K562 (cell line): ENCODE measurements around the gene YBX1. TPM values are rescaled to one million over a fixed set of nuclear protein-coding genes. Genes with fewer than 3 reads are reported as not detected.
A peak's percentile ranks its signal among the peaks of the same experiment; 100 is the strongest.

ENCODE experiments used
- BDP1 ChIP-seq: IDR thresholded peaks from 3 replicates; pipeline ENCODE4 v1.6.1; 2011; ENCODE audit not compliant: insufficient read length, insufficient read depth
- BRD4 ChIP-seq: fragments of 200-600 bp; sonication (generic); IDR thresholded peaks from 2 replicates; pipeline ENCODE4 v1.6.1; 2017; ENCODE audit warnings: inconsistent platforms
- BRF1 ChIP-seq: IDR thresholded peaks from 3 replicates; pipeline ENCODE4 v1.6.1; 2011; ENCODE audit warnings: borderline replicate concordance, mild to moderate bottlenecking; ENCODE audit not compliant: insufficient read length; ENCODE audit errors: extremely low read depth
- CBFA2T2 ChIP-seq: fragments of 450-650 bp; conservative IDR thresholded peaks from 2 replicates; pipeline ENCODE4 v1.6.1; 2017; ENCODE audit warnings: mild to moderate bottlenecking
- CREBBP ChIP-seq: IDR thresholded peaks from one replicate; pipeline ENCODE4 v1.6.1; 2012; ENCODE audit warnings: low read depth, mild to moderate bottlenecking, control low read depth, inconsistent platforms, low read length
- HDGF ChIP-seq: fragments of 450-650 bp; IDR thresholded peaks from 2 replicates; pipeline ENCODE4 v1.6.1; 2016
- IRF2 ChIP-seq: sonication (generic); formaldehyde crosslinking; IDR thresholded peaks from 2 replicates; pipeline ENCODE4 v1.8.1; 2022; ENCODE audit warnings: mild to moderate bottlenecking, missing genetic modification reagents
- KAT2B ChIP-seq: IDR thresholded peaks from one replicate; pipeline ENCODE4 v1.6.1; 2012; ENCODE audit warnings: low read depth, mild to moderate bottlenecking, control low read depth, inconsistent platforms, low read length, moderate library complexity
- MYC ChIP-seq, 2 experiments: fragments of 250-450 bp in 1 of 2; sonication (Bioruptor Pico) in 1 of 2; IDR thresholded peaks; 2 replicates each; pipeline versions ENCODE4 v1.5.1 to v1.6.1; 2012 to 2021; ENCODE audit warnings: low read depth in 2 of 2, borderline replicate concordance in 1 of 2, improper control_type of control experiment in 1 of 2, low read length in 1 of 2, mild to moderate bottlenecking in 1 of 2, moderate library complexity in 1 of 2
- POLR2AphosphoS2 ChIP-seq: IDR thresholded peaks from 2 replicates; pipeline ENCODE4 v1.6.1; 2012; ENCODE audit warnings: low read length, improper control_type of control experiment
- POLR2B ChIP-seq: fragments of 450-650 bp; IDR thresholded peaks from 2 replicates; pipeline ENCODE4 v1.6.1; 2018; ENCODE audit warnings: low read depth; ENCODE audit not compliant: partially characterized antibody
- PRMT5 ChIP-seq: sonication (generic); formaldehyde crosslinking; IDR thresholded peaks from 2 replicates; pipeline ENCODE4 v1.5.0; 2020; ENCODE audit warnings: missing genetic modification reagents
- PTBP1 ChIP-seq: fragments of 200-400 bp; formaldehyde crosslinking; IDR thresholded peaks from 2 replicates; pipeline ENCODE4 v1.6.1; 2017; ENCODE audit warnings: low read depth, low read length
- RBM17 ChIP-seq: fragments of 200-400 bp; formaldehyde crosslinking; IDR thresholded peaks from 2 replicates; pipeline ENCODE4 v1.6.1; 2017; ENCODE audit warnings: low read depth, mild to moderate bottlenecking, low read length, borderline replicate concordance
- SPI1 ChIP-seq: IDR thresholded peaks from 2 replicates; pipeline ENCODE4 v1.6.1; 2011; ENCODE audit warnings: low read depth, low read length, control low read depth, borderline replicate concordance
- SREBF1 ChIP-seq: fragments of 150-350 bp; IDR thresholded peaks from 2 replicates; pipeline ENCODE4 v1.6.1; 2014; ENCODE audit warnings: antibody characterized with exemption, low read depth, low read length, borderline replicate concordance
- YY1 ChIP-seq, 3 experiments: IDR thresholded peaks; 2 replicates each; pipeline ENCODE4 v1.6.1; 2011; ENCODE audit warnings: low read length in 2 of 3, mild to moderate bottlenecking in 2 of 3, moderate library complexity in 2 of 3, borderline replicate concordance in 1 of 3, control low read depth in 1 of 3, low read depth in 1 of 3; ENCODE audit not compliant: insufficient read depth in 3 of 3, insufficient replicate concordance in 2 of 3, control insufficient read depth in 1 of 3, insufficient read length in 1 of 3; ENCODE audit errors: extremely low read depth in 1 of 3
- ZBTB17 ChIP-seq: fragments of 450-650 bp; formaldehyde crosslinking; IDR thresholded peaks from 2 replicates; pipeline ENCODE4 v1.4.0; 2020; ENCODE audit warnings: mild to moderate bottlenecking
- ZFX ChIP-seq: sonication (generic); formaldehyde crosslinking; IDR thresholded peaks from 2 replicates; pipeline ENCODE4 v1.8.0; 2022; ENCODE audit warnings: mild to moderate bottlenecking, missing genetic modification reagents, moderate library complexity
- ZNF354B ChIP-seq: fragments of 250-450 bp; sonication (Bioruptor Pico); IDR thresholded peaks from 2 replicates; pipeline ENCODE4 v1.4.0; 2020
- ZNF766 ChIP-seq: fragments of 200-800 bp; sonication (Bioruptor generic); conservative IDR thresholded peaks from 2 replicates; pipeline ENCODE4 v1.6.1; 2016; ENCODE audit warnings: missing genetic modification characterization, missing compliant biosample characterization
- polyA plus RNA-seq, 8 experiments: library from polyadenylated mRNA; depleted of rRNA in 4 of 8; stranded (reverse) in 5 of 8; unstranded in 3 of 8; fragments of >200 nt; fragmentation: Nextera tagmentation in 2 of 8; fragmentation: Illumina TruSeq in 1 of 8; extraction: Ambion mirVana in 2 of 8; extraction: Trizol in 1 of 8; gene quantifications; 2 replicates each; pipeline versions ENCODE4 v1.2.1 to v1.2.3, GENCODE V29; 2011 to 2014; ENCODE audit warnings: inconsistent platforms in 1 of 8, missing spikeins in 1 of 8
- total RNA-seq, 7 experiments: library from RNA; depleted of rRNA in 6 of 7; stranded (reverse); fragments of >200 nt in 6 of 7; fragmentation: Illumina TruSeq in 2 of 7; extraction: Trizol in 2 of 7; gene quantifications; 2 replicates each; pipeline versions ENCODE4 v1.2.1 to v1.2.3, GENCODE V29; 2011 to 2021; ENCODE audit warnings: low replicate concordance in 1 of 7
- TF ChIP-seq, protein P1 (sequence below): fragments of 450-650 bp; formaldehyde crosslinking; IDR thresholded peaks from 2 replicates; pipeline ENCODE4 v1.4.0; 2020; ENCODE audit warnings: mild to moderate bottlenecking
- TF ChIP-seq, protein P2 (sequence below): fragments of 250-450 bp; sonication (Bioruptor Pico); IDR thresholded peaks from 2 replicates; pipeline ENCODE4 v1.5.0; 2021
- TF ChIP-seq, protein P3 (sequence below), 2 experiments: fragments of 200-800 bp in 1 of 2; sonication (Bioruptor generic) in 1 of 2; sonication (generic) in 1 of 2; formaldehyde crosslinking in 1 of 2; IDR thresholded peaks in 1 of 2; conservative IDR thresholded peaks in 1 of 2; 2 replicates each; pipeline versions ENCODE4 v1.5.0 to v1.6.1; 2016 to 2020; ENCODE audit warnings: missing compliant biosample characterization in 1 of 2, missing genetic modification characterization in 1 of 2, missing genetic modification reagents in 1 of 2

Gene YBX1
- total and polyA plus RNA-seq, 9 of the 15 experiments (the other 6 are each of a cell fraction or from before 2014, with no cell fraction given), result 363 to 1,955 (median 1,216) TPM

DNA sequence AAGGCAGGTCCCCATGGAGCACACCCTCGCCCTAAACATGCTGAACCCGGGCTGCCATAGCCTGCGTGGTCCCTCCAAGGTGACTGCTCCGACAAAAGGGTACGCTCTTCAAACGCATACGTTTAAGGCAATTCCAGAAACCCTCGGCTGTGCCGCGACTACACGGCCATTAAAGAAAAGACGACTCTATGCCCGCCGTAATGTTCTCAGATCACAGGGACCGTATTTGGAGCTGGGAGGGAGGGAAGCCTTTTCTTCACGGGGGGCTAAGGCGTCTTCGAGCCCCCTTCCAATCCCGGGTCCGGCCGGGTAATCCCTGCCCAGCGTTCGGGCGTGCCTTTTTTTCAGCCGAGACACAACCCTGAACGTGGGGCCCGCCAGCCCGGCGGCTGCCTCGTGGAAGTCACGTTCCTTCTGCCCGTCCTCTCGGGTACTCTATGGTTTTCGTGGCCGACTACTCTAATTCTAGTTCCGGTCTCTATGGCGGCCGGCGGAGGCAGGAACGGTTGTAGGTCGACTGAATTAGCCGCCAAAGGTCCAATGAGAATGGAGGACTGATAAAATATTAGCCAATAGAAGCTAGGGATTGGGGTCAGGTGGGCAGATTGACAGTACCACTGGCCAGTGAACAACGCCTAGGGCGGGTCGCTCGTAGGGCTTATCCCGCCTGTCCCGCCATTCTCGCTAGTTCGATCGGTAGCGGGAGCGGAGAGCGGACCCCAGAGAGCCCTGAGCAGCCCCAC is at the start of gene YBX1 (continued):
- TF ChIP-seq YY1 (IDR thresholded peaks at IDR 0.05; ENCODE audit: borderline replicate concordance in 1 of 3, control insufficient read depth in 1 of 3, extremely low read depth in 1 of 3, insufficient read depth in 3 of 3, insufficient read length in 1 of 3, insufficient replicate concordance in 2 of 3, low read depth in 1 of 3, low read length in 2 of 3), result peak; percentile 33 to 87 (median 75)
- TF ChIP-seq PTBP1, result 0 out of 2 replicates have a peak, but pooled peaks have one; percentile 11
- TF ChIP-seq BDP1, result no peak
- no peak for TF ChIP-seq RBM17
- TF ChIP-seq IRF2, result no peak
- TF ChIP-seq POLR2B, result peak; percentile 91
- TF ChIP-seq ZBTB17 (CRISPR knock-in tag), result peak; percentile 35; the same call in 1 of the 2 replicates
- no peak for TF ChIP-seq BRF1
- peak; percentile 68 for TF ChIP-seq CBFA2T2
- no peak for TF ChIP-seq KAT2B
- no peak for TF ChIP-seq ZNF354B
- TF ChIP-seq POLR2AphosphoS2, result no peak
- TF ChIP-seq HDGF, result no peak
- TF ChIP-seq CREBBP, result no peak
- TF ChIP-seq, protein P1, sequence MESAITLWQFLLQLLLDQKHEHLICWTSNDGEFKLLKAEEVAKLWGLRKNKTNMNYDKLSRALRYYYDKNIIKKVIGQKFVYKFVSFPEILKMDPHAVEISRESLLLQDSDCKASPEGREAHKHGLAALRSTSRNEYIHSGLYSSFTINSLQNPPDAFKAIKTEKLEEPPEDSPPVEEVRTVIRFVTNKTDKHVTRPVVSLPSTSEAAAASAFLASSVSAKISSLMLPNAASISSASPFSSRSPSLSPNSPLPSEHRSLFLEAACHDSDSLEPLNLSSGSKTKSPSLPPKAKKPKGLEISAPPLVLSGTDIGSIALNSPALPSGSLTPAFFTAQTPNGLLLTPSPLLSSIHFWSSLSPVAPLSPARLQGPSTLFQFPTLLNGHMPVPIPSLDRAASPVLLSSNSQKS (CRISPR knock-in tag), result no peak
- TF ChIP-seq BRD4, result no peak
- TF ChIP-seq ZFX (CRISPR knock-in tag), result peak; percentile 76
- TF ChIP-seq ZNF766 (CRISPR knock-in tag), result no peak
- TF ChIP-seq MYC (IDR thresholded peaks at IDR 0.05; ENCODE audit: low read depth, low read length), result peak; percentile 99
- TF ChIP-seq MYC (CRISPR knock-in tag; IDR thresholded peaks at IDR 0.05; ENCODE audit: borderline replicate concordance, low read depth), result peak; percentile 99
- TF ChIP-seq, protein P2, sequence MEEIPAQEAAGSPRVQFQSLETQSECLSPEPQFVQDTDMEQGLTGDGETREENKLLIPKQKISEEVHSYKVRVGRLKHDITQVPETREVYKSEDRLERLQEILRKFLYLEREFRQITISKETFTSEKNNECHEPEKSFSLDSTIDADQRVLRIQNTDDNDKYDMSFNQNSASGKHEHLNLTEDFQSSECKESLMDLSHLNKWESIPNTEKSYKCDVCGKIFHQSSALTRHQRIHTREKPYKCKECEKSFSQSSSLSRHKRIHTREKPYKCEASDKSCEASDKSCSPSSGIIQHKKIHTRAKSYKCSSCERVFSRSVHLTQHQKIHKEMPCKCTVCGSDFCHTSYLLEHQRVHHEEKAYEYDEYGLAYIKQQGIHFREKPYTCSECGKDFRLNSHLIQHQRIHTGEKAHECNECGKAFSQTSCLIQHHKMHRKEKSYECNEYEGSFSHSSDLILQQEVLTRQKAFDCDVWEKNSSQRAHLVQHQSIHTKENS (CRISPR knock-in tag), result no peak
- TF ChIP-seq SREBF1, result no peak
- TF ChIP-seq PRMT5 (CRISPR knock-in tag), result no peak
- TF ChIP-seq SPI1, result 0 out of 2 replicates have a peak, but pooled peaks have one; percentile 14
- TF ChIP-seq, protein P3, sequence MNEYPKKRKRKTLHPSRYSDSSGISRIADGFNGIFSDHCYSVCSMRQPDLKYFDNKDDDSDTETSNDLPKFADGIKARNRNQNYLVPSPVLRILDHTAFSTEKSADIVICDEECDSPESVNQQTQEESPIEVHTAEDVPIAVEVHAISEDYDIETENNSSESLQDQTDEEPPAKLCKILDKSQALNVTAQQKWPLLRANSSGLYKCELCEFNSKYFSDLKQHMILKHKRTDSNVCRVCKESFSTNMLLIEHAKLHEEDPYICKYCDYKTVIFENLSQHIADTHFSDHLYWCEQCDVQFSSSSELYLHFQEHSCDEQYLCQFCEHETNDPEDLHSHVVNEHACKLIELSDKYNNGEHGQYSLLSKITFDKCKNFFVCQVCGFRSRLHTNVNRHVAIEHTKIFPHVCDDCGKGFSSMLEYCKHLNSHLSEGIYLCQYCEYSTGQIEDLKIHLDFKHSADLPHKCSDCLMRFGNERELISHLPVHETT (CRISPR knock-in tag; conservative IDR thresholded peaks at IDR 0.05 in 1 of 2, IDR thresholded peaks at IDR 0.05 in 1 of 2), result no peak
